ENCODE measurements around the gene MAPK1. TPM values are rescaled to one million over a fixed set of nuclear protein-coding genes. Genes with fewer than 3 reads are reported as not detected.

MAPK1 gene
- total RNA-seq, 1 donor from 2014 or later = 42.3 TPM

GRCh38 chr22:21868651-21869050 lies 1.2 kb upstream of the MAPK1 start:
- DNase-seq (ENCODE audit: low read depth) = no peak
- TF ChIP-seq CTCF (conservative IDR thresholded peaks at IDR 0.05; ENCODE audit: low read depth, low read length) = no peak

GRCh38 chr22:21866833-21867527 lies 465 bp downstream of the MAPK1 start:
- no peak for TF ChIP-seq CTCF (conservative IDR thresholded peaks at IDR 0.05; ENCODE audit: low read depth, low read length)
- no peak for DNase-seq (ENCODE audit: low read depth)
- peak overlapping the region; percentile 83 for H3K4me3 ChIP-seq (ENCODE audit: low read depth, low read length)

More at GRCh38 chr22:21868651-21869050, 1.2 kb upstream of the MAPK1 start:
- H3K4me3 ChIP-seq (ENCODE audit: low read depth, low read length) = no peak overlapping the region

GRCh38 chr22:21865041-21865440 lies 2.4 kb downstream of the MAPK1 start:
- H3K4me3 ChIP-seq (ENCODE audit: low read depth, low read length) = peak overlapping the region; percentile 83
- no peak for DNase-seq (ENCODE audit: low read depth)
- no peak for TF ChIP-seq CTCF (conservative IDR thresholded peaks at IDR 0.05; ENCODE audit: low read depth, low read length)

GRCh38 chr22:21862386-21863245 lies 4.8 kb downstream of the MAPK1 start:
- DNase-seq (ENCODE audit: low read depth) = no peak
- TF ChIP-seq CTCF (conservative IDR thresholded peaks at IDR 0.05; ENCODE audit: low read depth, low read length) = no peak
- H3K4me3 ChIP-seq (ENCODE audit: low read depth, low read length) = no peak overlapping the region

GRCh38 chr22:21861851-21862250 lies 5.6 kb downstream of the MAPK1 start:
- DNase-seq (ENCODE audit: low read depth) = no peak
- no peak overlapping the region for H3K4me3 ChIP-seq (ENCODE audit: low read depth, low read length)
- no peak for TF ChIP-seq CTCF (conservative IDR thresholded peaks at IDR 0.05; ENCODE audit: low read depth, low read length)

GRCh38 chr22:21861264-21861848 lies 6.1 kb downstream of the MAPK1 start:
- DNase-seq (ENCODE audit: low read depth) = no peak
- no peak overlapping the region for H3K4me3 ChIP-seq (ENCODE audit: low read depth, low read length)
- no peak for TF ChIP-seq CTCF (conservative IDR thresholded peaks at IDR 0.05; ENCODE audit: low read depth, low read length)
